Measurements from ENCODE around the gene LGALS13. TPM values are rescaled to one million over a fixed set of nuclear protein-coding genes. Genes with fewer than 3 reads are reported as not detected.
"Not testable (repeated sequence)": the region's sequence is repeated elsewhere in the genome, so short reads cannot be mapped to it uniquely, and the experiment has no call there.

The LGALS13 gene
- total RNA-seq, 4 donors from 2014 or later = not detected

DNA sequence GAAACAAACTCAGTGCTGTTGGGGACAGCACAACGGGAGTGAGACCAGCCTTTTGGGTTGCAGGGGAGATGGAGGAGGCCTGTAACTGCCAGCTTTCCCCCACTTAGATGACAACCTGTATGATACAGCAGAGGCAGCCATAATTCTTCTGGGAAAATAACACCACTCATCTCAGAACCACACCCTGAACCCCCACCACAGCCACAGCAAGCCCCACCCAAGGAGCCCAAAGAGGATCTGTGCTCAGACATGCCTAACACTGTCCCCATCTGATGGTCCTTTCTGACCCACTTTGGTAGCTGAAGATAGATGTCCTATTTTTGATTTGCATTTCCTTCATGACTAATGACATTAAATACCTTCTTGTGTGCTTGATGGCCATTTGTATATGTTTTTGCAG lies 15.4 kb downstream of the LGALS13 start:
- no peaks in the 10 kb centered on the region for H3K36me3 ChIP-seq
- H3K4me3 ChIP-seq = no peak overlapping the region
- peaks cover 0 to 4% (median 0%) of the 10 kb centered on the region in 3 donors for H3K27me3 ChIP-seq
- no peaks in the 10 kb centered on the region for H3K9me3 ChIP-seq
- TF ChIP-seq, protein P1, sequence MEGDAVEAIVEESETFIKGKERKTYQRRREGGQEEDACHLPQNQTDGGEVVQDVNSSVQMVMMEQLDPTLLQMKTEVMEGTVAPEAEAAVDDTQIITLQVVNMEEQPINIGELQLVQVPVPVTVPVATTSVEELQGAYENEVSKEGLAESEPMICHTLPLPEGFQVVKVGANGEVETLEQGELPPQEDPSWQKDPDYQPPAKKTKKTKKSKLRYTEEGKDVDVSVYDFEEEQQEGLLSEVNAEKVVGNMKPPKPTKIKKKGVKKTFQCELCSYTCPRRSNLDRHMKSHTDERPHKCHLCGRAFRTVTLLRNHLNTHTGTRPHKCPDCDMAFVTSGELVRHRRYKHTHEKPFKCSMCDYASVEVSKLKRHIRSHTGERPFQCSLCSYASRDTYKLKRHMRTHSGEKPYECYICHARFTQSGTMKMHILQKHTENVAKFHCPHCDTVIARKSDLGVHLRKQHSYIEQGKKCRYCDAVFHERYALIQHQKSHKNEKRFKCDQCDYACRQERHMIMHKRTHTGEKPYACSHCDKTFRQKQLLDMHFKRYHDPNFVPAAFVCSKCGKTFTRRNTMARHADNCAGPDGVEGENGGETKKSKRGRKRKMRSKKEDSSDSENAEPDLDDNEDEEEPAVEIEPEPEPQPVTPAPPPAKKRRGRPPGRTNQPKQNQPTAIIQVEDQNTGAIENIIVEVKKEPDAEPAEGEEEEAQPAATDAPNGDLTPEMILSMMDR (IDR thresholded peaks at IDR 0.05 in 4 of 5, conservative IDR thresholded peaks at IDR 0.05 in 1 of 5) = no peak
- TF ChIP-seq POLR2A (IDR thresholded peaks at IDR 0.05) = no peak
- ATAC-seq (no peak), DNase-seq (no peak)
- intact Hi-C loops (cut with DNase I; ENCODE audit: low total_unique reads) (no loop called here), in situ Hi-C loops (cut with MboI; ENCODE audit: low sequenced_read_pairs in 4 of 4) (no loop called here)
- no peak overlapping the region for H3K27ac ChIP-seq
- no peaks in the 10 kb centered on the region for H3K4me1 ChIP-seq

DNA sequence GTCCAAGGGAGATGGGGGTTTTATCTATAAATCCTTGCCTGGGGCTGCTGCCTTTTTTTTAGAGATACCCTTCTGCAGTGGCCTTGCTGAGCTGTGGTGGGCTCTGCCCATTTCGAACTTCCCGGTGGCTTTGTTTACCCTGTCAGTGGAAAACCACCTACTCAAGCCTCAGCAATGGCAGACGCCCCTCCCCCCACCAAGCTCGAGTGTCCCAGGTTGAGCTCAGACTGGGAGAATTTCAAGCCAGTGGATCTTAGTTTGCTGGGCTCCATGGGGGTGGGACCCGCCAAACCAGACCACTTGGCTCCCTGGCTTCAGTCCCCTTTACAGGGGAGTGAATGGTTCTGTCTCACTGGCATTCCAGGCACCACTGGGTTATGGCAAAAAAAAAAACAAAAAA lies 21.6 kb downstream of the LGALS13 start:
- no peak overlapping the region for H3K4me3 ChIP-seq
- ATAC-seq (no peak), DNase-seq (no peak)
- in situ Hi-C loops (cut with MboI; ENCODE audit: low sequenced_read_pairs in 4 of 4) = no loop called here
- H3K27ac ChIP-seq = no peak overlapping the region
- H3K27me3 ChIP-seq = peaks cover 0 to 6% (median 4%) of the 10 kb centered on the region in 3 donors
- H3K9me3 ChIP-seq = no peaks in the 10 kb centered on the region
- H3K4me1 ChIP-seq = no peaks in the 10 kb centered on the region
- intact Hi-C loops (cut with DNase I; ENCODE audit: low total_unique reads) = no loop called here
- H3K36me3 ChIP-seq = no peaks in the 10 kb centered on the region
- TF ChIP-seq POLR2A (IDR thresholded peaks at IDR 0.05) = no peak

DNA sequence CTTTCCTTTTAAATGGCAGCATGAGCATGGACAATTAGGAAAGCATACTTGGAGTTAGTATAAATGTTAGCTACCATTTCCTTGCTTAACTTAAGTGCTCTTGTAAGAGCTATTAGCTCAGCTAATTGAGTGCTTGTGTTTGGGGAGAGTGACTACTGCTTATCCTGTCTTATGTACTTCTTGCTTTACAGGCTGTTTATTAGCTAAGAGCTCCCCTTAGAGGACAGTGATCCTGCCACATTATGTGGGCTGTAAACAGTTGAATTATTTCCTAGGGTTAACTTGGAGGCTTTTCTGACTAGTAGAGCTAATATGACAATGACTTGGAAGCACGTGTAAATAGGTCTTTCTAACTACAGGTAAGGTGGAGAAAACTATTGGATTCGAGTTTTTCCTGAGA lies 25.3 kb downstream of the LGALS13 start:
- H3K27ac ChIP-seq; intact Hi-C loops (cut with DNase I; ENCODE audit: low total_unique reads); ATAC-seq: not testable (repeated sequence)

DNA sequence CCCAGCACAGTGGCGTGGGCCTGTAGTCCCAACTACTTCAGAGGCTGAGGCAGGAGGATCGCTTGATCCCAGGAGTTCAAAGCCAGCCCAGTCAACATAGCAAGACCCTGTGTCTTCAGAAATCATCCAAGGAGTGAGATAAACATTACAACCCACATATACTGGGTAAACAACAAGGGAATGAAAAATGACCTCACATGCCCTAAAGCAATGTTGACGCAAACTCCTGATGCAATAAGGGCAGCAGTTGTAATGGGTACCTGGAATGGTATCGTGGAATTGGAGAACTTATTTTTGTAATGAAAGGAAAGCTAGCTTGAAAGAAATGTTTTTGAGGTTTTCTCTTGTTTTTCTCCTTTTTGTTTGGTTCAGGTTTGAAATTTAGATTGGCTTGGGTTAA lies 28.9 kb downstream of the LGALS13 start:
- in situ Hi-C loops (cut with MboI; ENCODE audit: low sequenced_read_pairs in 4 of 4) (no loop called here), intact Hi-C loops (cut with DNase I; ENCODE audit: low total_unique reads) (no loop called here)
- TF ChIP-seq, protein P1 (IDR thresholded peaks at IDR 0.05 in 4 of 5, conservative IDR thresholded peaks at IDR 0.05 in 1 of 5) = no peak
- TF ChIP-seq POLR2A (IDR thresholded peaks at IDR 0.05) = no peak
- DNase-seq = no peak
- no peaks in the 10 kb centered on the region for H3K4me1 ChIP-seq
- no peak overlapping the region for H3K4me3 ChIP-seq
- H3K36me3 ChIP-seq = no peaks in the 10 kb centered on the region
- H3K27ac ChIP-seq = no peak overlapping the region
- no peak for ATAC-seq
- no peaks in the 10 kb centered on the region for H3K9me3 ChIP-seq
- no peaks in the 10 kb centered on the region for H3K27me3 ChIP-seq

More for the DNA sequence above, 25.3 kb downstream of the LGALS13 start:
- in situ Hi-C loops (cut with MboI; ENCODE audit: low sequenced_read_pairs in 4 of 4); H3K27me3 ChIP-seq; H3K4me1 ChIP-seq; H3K4me3 ChIP-seq; H3K9me3 ChIP-seq; DNase-seq; H3K36me3 ChIP-seq: not testable (repeated sequence)

DNA sequence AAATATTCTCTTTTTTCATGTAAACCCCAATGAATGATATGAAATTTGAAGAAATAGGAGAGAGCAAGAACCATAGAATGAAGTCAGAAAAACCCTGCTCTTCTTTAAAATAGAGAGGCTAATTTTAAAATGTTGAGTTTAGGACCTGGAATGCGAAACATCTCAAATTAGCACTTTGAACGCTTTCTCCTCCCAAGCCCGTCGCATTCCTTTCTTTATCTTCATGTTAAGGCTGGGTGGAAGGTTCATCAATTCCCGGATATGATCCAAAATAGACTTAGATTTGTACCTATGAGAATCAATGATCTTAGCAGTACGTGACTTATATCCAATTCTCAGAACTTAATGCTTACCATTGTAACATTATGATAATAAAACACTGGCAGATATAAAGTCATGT lies 29.3 kb downstream of the LGALS13 start:
- TF ChIP-seq, protein P1 (IDR thresholded peaks at IDR 0.05 in 4 of 5, conservative IDR thresholded peaks at IDR 0.05 in 1 of 5) = no peak
- no peak for TF ChIP-seq POLR2A (IDR thresholded peaks at IDR 0.05)
- Histone ChIP-seq H3K9me3 (no peaks in the 10 kb centered on the region), H3K36me3 (no peaks in the 10 kb centered on the region), H3K4me3 (no peak overlapping the region), H3K27me3 (no peaks in the 10 kb centered on the region), H3K27ac (no peak overlapping the region), H3K4me1 (no peaks in the 10 kb centered on the region)
- intact Hi-C loops (cut with DNase I; ENCODE audit: low total_unique reads) = no loop called here
- DNase-seq (no peak), ATAC-seq (no peak)
- in situ Hi-C loops (cut with MboI; ENCODE audit: low sequenced_read_pairs in 4 of 4) = no loop called here

DNA sequence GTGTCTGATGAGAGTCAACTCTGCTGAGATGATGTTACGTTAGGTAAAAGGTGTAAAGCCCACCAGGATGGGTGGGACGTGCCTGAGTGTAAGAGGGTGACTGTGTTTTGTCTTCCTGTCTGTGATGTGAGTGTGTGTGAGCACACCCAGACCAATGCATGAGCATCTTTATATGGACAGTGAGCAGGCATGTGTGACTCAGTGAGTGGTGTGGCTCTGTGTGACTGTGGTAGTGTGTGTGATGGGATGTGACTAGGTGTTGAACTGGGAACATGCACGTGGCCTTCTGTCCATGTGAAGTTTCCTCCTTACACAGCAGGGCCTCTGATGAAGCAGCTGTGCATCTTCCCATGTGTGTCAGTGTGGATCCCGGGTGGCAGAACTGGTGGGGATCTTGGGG lies 35.6 kb downstream of the LGALS13 start:
- in situ Hi-C loops (cut with MboI; ENCODE audit: low sequenced_read_pairs in 4 of 4) = no loop called here
- H3K27me3 ChIP-seq = peaks cover 0 to 4% (median 0%) of the 10 kb centered on the region in 3 donors

More for the DNA sequence above, 35.6 kb downstream of the LGALS13 start:
- Histone ChIP-seq H3K36me3 (no peaks in the 10 kb centered on the region), H3K27ac (no peak overlapping the region), H3K4me3 (no peak overlapping the region), H3K9me3 (no peaks in the 10 kb centered on the region), H3K4me1 (no peaks in the 10 kb centered on the region)
- TF ChIP-seq POLR2A (IDR thresholded peaks at IDR 0.05) = no peak
- TF ChIP-seq, protein P1 (IDR thresholded peaks at IDR 0.05 in 4 of 5, conservative IDR thresholded peaks at IDR 0.05 in 1 of 5) = no peak
- ATAC-seq (no peak), DNase-seq (no peak)
- intact Hi-C loops (cut with DNase I; ENCODE audit: low total_unique reads) = no loop called here

All from gastrocnemius medialis (tissue), 4 donors.